Measurements from ENCODE around the gene ADH6.

DNA sequence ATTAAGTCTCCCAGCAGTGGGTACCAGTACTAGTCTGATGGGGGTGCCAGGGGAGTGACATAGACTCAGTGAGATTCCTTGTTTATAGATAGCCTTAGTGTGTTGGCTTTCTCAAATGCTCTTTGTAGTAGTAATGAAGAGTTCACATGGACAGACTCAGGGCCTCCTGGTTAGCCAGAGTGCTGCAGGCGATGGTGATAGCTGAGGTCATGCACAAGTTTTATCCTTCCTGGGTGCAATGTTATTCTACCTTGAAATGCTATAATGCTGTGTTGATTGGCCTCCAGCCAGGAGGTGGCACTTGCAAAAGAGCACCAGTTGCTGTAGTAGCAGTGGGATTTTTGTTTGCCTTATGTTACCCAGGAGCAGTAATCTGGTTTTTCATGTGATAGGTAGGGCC, 39.4 kb downstream of the ADH6 start:
- TF ChIP-seq, protein P1, sequence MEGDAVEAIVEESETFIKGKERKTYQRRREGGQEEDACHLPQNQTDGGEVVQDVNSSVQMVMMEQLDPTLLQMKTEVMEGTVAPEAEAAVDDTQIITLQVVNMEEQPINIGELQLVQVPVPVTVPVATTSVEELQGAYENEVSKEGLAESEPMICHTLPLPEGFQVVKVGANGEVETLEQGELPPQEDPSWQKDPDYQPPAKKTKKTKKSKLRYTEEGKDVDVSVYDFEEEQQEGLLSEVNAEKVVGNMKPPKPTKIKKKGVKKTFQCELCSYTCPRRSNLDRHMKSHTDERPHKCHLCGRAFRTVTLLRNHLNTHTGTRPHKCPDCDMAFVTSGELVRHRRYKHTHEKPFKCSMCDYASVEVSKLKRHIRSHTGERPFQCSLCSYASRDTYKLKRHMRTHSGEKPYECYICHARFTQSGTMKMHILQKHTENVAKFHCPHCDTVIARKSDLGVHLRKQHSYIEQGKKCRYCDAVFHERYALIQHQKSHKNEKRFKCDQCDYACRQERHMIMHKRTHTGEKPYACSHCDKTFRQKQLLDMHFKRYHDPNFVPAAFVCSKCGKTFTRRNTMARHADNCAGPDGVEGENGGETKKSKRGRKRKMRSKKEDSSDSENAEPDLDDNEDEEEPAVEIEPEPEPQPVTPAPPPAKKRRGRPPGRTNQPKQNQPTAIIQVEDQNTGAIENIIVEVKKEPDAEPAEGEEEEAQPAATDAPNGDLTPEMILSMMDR (IDR thresholded peaks at IDR 0.05): no peak
- no peak for TF ChIP-seq POLR2A (IDR thresholded peaks at IDR 0.05)
